HG02840 (cell line): ENCODE results near the gene TIMD4.
"Not testable (repeated sequence)": the region's sequence is repeated elsewhere in the genome, so short reads cannot be mapped to it uniquely, and the experiment has no call there.

Experiments
- ATAC-seq: cut with Tn5 transposase; IDR thresholded peaks from one replicate; pipeline ENCODE4 v1.9.1; 2021; ENCODE audit warnings: mild to moderate bottlenecking, moderate library complexity, moderate number of reproducible peaks; ENCODE audit not compliant: unreplicated experiment, low FRiP score

Gene TIMD4

GRCh38 chr5:156963125-156963524 is at the start of gene TIMD4:
Gene TIMD4 (minus strand): TSS chr5:156963226. CDS start chr5:156963198, 28 bp downstream.
- no peak for ATAC-seq

- no peak for ATAC-seq
Observed at GRCh38 chr5:157006262-157006661, 43.2 kb upstream of the TIMD4 start.

- ATAC-seq = no peak
Observed at GRCh38 chr5:157004893-157005551, 42.0 kb upstream of the TIMD4 start.

- ATAC-seq = no peak
Observed at GRCh38 chr5:156991714-156992113, 28.7 kb upstream of the TIMD4 start.

GRCh38 chr5:156984064-156984463 is 21.0 kb upstream of the TIMD4 start:
- no peak for ATAC-seq

- no peak for ATAC-seq
Observed at GRCh38 chr5:156981481-156981880, 18.5 kb upstream of the TIMD4 start.

- no peak for ATAC-seq
Observed at GRCh38 chr5:156974328-156974727, 11.3 kb upstream of the TIMD4 start.

- no peak for ATAC-seq
Observed at GRCh38 chr5:156971848-156972525, 9.0 kb upstream of the TIMD4 start.

GRCh38 chr5:156971415-156971814 is 8.4 kb upstream of the TIMD4 start:
- no peak for ATAC-seq

GRCh38 chr5:156967386-156967785 is 4.4 kb upstream of the TIMD4 start:
- not testable (repeated sequence) for ATAC-seq

- ATAC-seq = no peak
Observed at GRCh38 chr5:156956321-156956720, 6.7 kb downstream of the TIMD4 start.

- ATAC-seq = no peak
Observed at GRCh38 chr5:156951359-156951758, 11.7 kb downstream of the TIMD4 start.

GRCh38 chr5:156950716-156951115 is 12.3 kb downstream of the TIMD4 start:
- ATAC-seq = no peak

GRCh38 chr5:156949424-156949823 is 13.6 kb downstream of the TIMD4 start:
- ATAC-seq = no peak

- no peak for ATAC-seq
Observed at GRCh38 chr5:156947925-156948324, 15.1 kb downstream of the TIMD4 start.

- ATAC-seq = peak; percentile 89
Observed at GRCh38 chr5:156942064-156942463, 21.0 kb downstream of the TIMD4 start.

GRCh38 chr5:156940462-156940861 is 22.6 kb downstream of the TIMD4 start:
- not testable (repeated sequence) for ATAC-seq

- no peak for ATAC-seq
Observed at GRCh38 chr5:156936972-156937371, 26.1 kb downstream of the TIMD4 start.

- no peak for ATAC-seq
Observed at GRCh38 chr5:156934450-156935211, 28.4 kb downstream of the TIMD4 start.

- ATAC-seq = no peak
Observed at GRCh38 chr5:156929366-156929948, 33.6 kb downstream of the TIMD4 start.

- no peak for ATAC-seq
Observed at GRCh38 chr5:156927545-156927944, 35.5 kb downstream of the TIMD4 start.
